ENCODE data around the gene ZCWPW1. TPM values are rescaled to one million over a fixed set of nuclear protein-coding genes. Genes with fewer than 3 reads are reported as not detected.

Gene ZCWPW1
- total and polyA plus RNA-seq, 2 of the 13 experiments (the other 11 are each of a cell fraction or from before 2014, with no cell fraction given): 2.4 to 2.5 TPM

DNA sequence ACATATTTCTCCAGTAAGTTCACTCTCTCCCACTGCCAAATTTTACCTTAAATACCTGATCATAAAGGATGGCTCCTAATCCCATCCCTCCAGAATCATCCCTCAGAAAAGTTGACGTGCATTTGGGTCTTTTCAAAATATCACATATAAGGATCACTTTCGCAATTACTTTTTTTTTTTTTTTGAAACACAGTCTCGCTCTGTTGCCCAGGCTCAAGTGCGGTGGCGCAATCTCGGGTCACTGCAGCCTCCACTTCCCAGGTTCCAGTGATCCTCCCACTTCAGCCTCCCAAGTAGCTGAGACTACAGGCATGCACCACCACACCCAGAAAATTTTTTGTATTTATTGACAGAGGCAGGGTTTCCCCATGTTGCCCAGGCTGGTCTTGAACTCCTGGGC, 17.4 kb downstream of the ZCWPW1 start:
- peaks cover 0 to 6% of the 10 kb centered on the region in 2 experiments; a peak in 4 of 5 replicates for H3K27me3 ChIP-seq (ENCODE audit: control insufficient read depth in 1 of 2, insufficient read depth in 2 of 2, low read length in 2 of 2)
- H3K9me3 ChIP-seq (ENCODE audit: low read length): no peaks in the 10 kb centered on the region
- no peak for DNase-seq (ENCODE audit: low spot score)
- TF ChIP-seq RELA (CRISPR knock-in tag; IDR thresholded peaks at IDR 0.05): no peak
- TF ChIP-seq NR3C1 (CRISPR knock-in tag; IDR thresholded peaks at IDR 0.05): no peak
- no peak for TF ChIP-seq NKX3-1 (CRISPR knock-in tag; IDR thresholded peaks at IDR 0.05)
- TF ChIP-seq, protein P1, sequence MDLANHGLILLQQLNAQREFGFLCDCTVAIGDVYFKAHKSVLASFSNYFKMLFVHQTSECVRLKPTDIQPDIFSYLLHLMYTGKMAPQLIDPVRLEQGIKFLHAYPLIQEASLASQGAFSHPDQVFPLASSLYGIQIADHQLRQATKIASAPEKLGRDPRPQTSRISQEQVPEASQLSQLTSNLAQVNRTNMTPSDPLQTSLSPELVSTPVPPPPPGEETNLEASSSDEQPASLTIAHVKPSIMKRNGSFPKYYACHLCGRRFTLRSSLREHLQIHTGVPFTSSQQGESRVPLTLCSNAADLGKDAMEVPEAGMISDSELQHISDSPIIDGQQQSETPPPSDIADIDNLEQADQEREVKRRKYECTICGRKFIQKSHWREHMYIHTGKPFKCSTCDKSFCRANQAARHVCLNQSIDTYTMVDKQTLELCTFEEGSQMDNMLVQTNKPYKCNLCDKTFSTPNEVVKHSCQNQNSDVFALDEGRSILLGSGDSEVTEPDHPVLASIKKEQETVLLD (CRISPR knock-in tag; IDR thresholded peaks at IDR 0.05; ENCODE audit: low read depth): no peak
- TF ChIP-seq ZNF543 (CRISPR knock-in tag; IDR thresholded peaks at IDR 0.05): no peak
- TF ChIP-seq, protein P2, sequence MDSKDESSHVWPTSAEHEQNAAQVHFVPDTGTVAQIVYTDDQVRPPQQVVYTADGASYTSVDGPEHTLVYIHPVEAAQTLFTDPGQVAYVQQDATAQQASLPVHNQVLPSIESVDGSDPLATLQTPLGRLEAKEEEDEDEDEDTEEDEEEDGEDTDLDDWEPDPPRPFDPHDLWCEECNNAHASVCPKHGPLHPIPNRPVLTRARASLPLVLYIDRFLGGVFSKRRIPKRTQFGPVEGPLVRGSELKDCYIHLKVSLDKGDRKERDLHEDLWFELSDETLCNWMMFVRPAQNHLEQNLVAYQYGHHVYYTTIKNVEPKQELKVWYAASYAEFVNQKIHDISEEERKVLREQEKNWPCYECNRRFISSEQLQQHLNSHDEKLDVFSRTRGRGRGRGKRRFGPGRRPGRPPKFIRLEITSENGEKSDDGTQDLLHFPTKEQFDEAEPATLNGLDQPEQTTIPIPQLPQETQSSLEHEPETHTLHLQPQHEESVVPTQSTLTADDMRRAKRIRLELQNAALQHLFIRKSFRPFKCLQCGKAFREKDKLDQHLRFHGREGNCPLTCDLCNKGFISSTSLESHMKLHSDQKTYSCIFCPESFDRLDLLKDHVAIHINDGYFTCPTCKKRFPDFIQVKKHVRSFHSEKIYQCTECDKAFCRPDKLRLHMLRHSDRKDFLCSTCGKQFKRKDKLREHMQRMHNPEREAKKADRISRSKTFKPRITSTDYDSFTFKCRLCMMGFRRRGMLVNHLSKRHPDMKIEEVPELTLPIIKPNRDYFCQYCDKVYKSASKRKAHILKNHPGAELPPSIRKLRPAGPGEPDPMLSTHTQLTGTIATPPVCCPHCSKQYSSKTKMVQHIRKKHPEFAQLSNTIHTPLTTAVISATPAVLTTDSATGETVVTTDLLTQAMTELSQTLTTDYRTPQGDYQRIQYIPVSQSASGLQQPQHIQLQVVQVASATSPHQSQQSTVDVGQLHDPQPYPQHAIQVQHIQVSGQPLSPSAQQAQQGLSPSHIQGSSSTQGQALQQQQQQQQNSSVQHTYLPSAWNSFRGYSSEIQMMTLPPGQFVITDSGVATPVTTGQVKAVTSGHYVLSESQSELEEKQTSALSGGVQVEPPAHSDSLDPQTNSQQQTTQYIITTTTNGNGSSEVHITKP (CRISPR knock-in tag; IDR thresholded peaks at IDR 0.05; ENCODE audit: low read depth): no peak
- TF ChIP-seq, protein P3, sequence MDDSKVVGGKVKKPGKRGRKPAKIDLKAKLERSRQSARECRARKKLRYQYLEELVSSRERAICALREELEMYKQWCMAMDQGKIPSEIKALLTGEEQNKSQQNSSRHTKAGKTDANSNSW (CRISPR knock-in tag; IDR thresholded peaks at IDR 0.05; ENCODE audit: borderline replicate concordance): no peak
- no peak for TF ChIP-seq HOXA5 (CRISPR knock-in tag; IDR thresholded peaks at IDR 0.05)
- TF ChIP-seq, protein P4, sequence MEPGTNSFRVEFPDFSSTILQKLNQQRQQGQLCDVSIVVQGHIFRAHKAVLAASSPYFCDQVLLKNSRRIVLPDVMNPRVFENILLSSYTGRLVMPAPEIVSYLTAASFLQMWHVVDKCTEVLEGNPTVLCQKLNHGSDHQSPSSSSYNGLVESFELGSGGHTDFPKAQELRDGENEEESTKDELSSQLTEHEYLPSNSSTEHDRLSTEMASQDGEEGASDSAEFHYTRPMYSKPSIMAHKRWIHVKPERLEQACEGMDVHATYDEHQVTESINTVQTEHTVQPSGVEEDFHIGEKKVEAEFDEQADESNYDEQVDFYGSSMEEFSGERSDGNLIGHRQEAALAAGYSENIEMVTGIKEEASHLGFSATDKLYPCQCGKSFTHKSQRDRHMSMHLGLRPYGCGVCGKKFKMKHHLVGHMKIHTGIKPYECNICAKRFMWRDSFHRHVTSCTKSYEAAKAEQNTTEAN (CRISPR knock-in tag; conservative IDR thresholded peaks at IDR 0.05): no peak
- TF ChIP-seq, protein P5, sequence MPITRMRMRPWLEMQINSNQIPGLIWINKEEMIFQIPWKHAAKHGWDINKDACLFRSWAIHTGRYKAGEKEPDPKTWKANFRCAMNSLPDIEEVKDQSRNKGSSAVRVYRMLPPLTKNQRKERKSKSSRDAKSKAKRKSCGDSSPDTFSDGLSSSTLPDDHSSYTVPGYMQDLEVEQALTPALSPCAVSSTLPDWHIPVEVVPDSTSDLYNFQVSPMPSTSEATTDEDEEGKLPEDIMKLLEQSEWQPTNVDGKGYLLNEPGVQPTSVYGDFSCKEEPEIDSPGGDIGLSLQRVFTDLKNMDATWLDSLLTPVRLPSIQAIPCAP (CRISPR knock-in tag; IDR thresholded peaks at IDR 0.05; ENCODE audit: low read depth): no peak
- TF ChIP-seq BRCA1 (CRISPR knock-in tag; IDR thresholded peaks at IDR 0.05): no peak
- TF ChIP-seq ZNF569 (CRISPR knock-in tag; IDR thresholded peaks at IDR 0.05; ENCODE audit: borderline replicate concordance): no peak
- TF ChIP-seq SMYD3 (CRISPR knock-in tag; IDR thresholded peaks at IDR 0.05): no peak
- no peak for TF ChIP-seq TRIM24 (CRISPR knock-in tag; IDR thresholded peaks at IDR 0.05)
- no peak for FAIRE-seq
- H3K4me1 ChIP-seq (ENCODE audit: insufficient read depth, low read length): no peaks in the 10 kb centered on the region
- no peak overlapping the region for H3K9ac ChIP-seq (ENCODE audit: insufficient read depth, low read depth, low read length)
- no peaks in the 10 kb centered on the region for H4K20me1 ChIP-seq (ENCODE audit: insufficient read depth, low read length)
- H3K36me3 ChIP-seq (replicated peaks in 1 of 2; ENCODE audit: control insufficient read depth in 1 of 2, insufficient read depth in 2 of 2, low read length in 2 of 2): no peaks in the 10 kb centered on the region
- no TSS peak for BruUV-seq (replicated peaks)
- H3K4me3 ChIP-seq (replicated peaks in 1 of 3; ENCODE audit: insufficient read depth in 1 of 3, low read depth in 2 of 3, low read length in 3 of 3): no peak overlapping the region
- POLR2A ChIA-PET: no interaction called here
- no peak overlapping the region for H3K27ac ChIP-seq (ENCODE audit: extremely low read length, insufficient read depth, low read length)
- ATAC-seq: no peak
- in situ Hi-C loops (cut with HindIII; ENCODE audit: extremely low pct_ligation_motif_present, low pct_unique_long_range_greater_than_20kb) (no loop called here), intact Hi-C loops (cut with micrococcal nuclease; ENCODE audit: unreplicated experiment) (no loop called here)
- no peak overlapping the region for H2AFZ ChIP-seq (ENCODE audit: low read length)
- CTCF ChIA-PET (ENCODE audit: low intra/inter-chr PET ratio, low total read pairs): no interaction called here
- 61% methylated on average over 6 of the region's 6 CpGs for WGBS (ENCODE audit: low lambda C conversion rate)
- no peak overlapping the region for H3K4me2 ChIP-seq (ENCODE audit: low read depth, low read length)
- no peaks in the 10 kb centered on the region for H3K79me2 ChIP-seq (ENCODE audit: insufficient read depth, low read length)

All from HepG2 (cell line).